ENCODE results near the gene CHST12.

Gene CHST12

DNA sequence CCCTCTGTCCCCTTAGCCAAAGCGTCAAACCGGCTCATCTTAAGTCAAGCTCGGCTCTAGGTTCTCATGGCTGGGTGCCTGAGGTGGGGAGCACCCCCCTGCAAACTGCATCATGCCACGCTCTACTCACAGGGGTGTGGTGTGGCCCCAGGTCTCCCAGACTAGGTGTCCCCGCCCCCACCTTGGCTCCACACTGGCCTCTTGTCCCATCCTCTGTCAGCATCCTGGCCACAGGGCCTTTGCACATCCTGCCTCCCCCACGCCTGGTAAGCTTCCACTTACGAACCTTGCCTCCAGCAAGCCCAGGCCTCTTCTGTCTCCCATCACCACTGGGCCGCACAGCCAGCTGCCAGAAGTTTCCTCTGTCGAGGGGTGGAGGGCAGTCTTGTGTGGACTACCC is 93.0 kb downstream of the CHST12 start:
- TF ChIP-seq EZH2phosphoT487 (IDR thresholded peaks at IDR 0.05; ENCODE audit: borderline replicate concordance, low read length): no peak
- TF ChIP-seq, protein P1, sequence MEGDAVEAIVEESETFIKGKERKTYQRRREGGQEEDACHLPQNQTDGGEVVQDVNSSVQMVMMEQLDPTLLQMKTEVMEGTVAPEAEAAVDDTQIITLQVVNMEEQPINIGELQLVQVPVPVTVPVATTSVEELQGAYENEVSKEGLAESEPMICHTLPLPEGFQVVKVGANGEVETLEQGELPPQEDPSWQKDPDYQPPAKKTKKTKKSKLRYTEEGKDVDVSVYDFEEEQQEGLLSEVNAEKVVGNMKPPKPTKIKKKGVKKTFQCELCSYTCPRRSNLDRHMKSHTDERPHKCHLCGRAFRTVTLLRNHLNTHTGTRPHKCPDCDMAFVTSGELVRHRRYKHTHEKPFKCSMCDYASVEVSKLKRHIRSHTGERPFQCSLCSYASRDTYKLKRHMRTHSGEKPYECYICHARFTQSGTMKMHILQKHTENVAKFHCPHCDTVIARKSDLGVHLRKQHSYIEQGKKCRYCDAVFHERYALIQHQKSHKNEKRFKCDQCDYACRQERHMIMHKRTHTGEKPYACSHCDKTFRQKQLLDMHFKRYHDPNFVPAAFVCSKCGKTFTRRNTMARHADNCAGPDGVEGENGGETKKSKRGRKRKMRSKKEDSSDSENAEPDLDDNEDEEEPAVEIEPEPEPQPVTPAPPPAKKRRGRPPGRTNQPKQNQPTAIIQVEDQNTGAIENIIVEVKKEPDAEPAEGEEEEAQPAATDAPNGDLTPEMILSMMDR (IDR thresholded peaks at IDR 0.05; ENCODE audit: low read depth, low read length, poor library complexity, severe bottlenecking): no peak
- no peak overlapping the region for H3K4me2 ChIP-seq (ENCODE audit: low read length)
- H3K9me2 ChIP-seq (replicated peaks; ENCODE audit: control insufficient read depth, low read length): no peaks in the 10 kb centered on the region

DNA sequence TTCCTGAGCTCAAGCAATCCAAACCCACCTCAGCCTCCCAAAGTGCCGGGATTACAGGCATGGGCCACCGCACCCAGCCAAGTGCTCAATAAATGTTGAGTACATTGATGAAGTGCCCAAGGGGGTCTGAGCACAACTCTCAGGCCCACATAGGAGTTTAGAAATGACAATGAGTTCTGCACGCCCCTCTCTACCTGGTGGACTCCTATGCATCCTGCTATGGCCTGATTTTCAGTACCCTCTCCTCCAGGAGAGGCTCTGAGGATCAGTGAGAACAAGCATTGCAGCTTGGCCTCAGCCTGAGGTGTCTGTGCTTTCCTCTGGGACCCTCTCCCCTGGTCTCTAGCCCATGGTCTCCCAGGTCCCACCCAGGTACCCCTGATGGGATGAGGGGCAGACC is 93.7 kb downstream of the CHST12 start:
- Histone ChIP-seq H3K27me3 (ENCODE audit: control insufficient read depth, low read length) (peaks cover 38% of the 10 kb centered on the region), H3K9me3 (ENCODE audit: control insufficient read depth, insufficient read depth, low read length) (no peaks in the 10 kb centered on the region), H3F3A (ENCODE audit: control insufficient read depth, insufficient read depth) (no peaks in the 10 kb centered on the region), H3K36me3 (ENCODE audit: control insufficient read depth, low read length) (no peaks in the 10 kb centered on the region), H3K9me2 (replicated peaks; ENCODE audit: control insufficient read depth, low read length) (no peaks in the 10 kb centered on the region), H3K27ac (ENCODE audit: low read depth, low read length) (no peak overlapping the region), H4K20me1 (ENCODE audit: control insufficient read depth, insufficient read depth, low read depth, low read length) (no peaks in the 10 kb centered on the region), H3K4me1 (ENCODE audit: control insufficient read depth, low read length) (no peaks in the 10 kb centered on the region), H3K4me2 (ENCODE audit: low read length) (no peak overlapping the region), H3K4me3 (ENCODE audit: low read length) (no peak overlapping the region), H3K79me2 (ENCODE audit: control insufficient read depth, low read length) (no peaks in the 10 kb centered on the region)
- TF ChIP-seq, protein P1 (IDR thresholded peaks at IDR 0.05; ENCODE audit: low read depth, low read length, poor library complexity, severe bottlenecking): no peak
- no peak for TF ChIP-seq EZH2phosphoT487 (IDR thresholded peaks at IDR 0.05; ENCODE audit: borderline replicate concordance, low read length)

More for the DNA sequence above, 93.0 kb downstream of the CHST12 start:
- no peaks in the 10 kb centered on the region for H3K36me3 ChIP-seq (ENCODE audit: control insufficient read depth, low read length)
- no peak overlapping the region for H3K27ac ChIP-seq (ENCODE audit: low read depth, low read length)
- no peaks in the 10 kb centered on the region for H3K4me1 ChIP-seq (ENCODE audit: control insufficient read depth, low read length)
- no peaks in the 10 kb centered on the region for H3F3A ChIP-seq (ENCODE audit: control insufficient read depth, insufficient read depth)
- no peaks in the 10 kb centered on the region for H3K79me2 ChIP-seq (ENCODE audit: control insufficient read depth, low read length)
- no peaks in the 10 kb centered on the region for H4K20me1 ChIP-seq (ENCODE audit: control insufficient read depth, insufficient read depth, low read depth, low read length)
- H3K4me3 ChIP-seq (ENCODE audit: low read length): no peak overlapping the region
- peaks cover 38% of the 10 kb centered on the region for H3K27me3 ChIP-seq (ENCODE audit: control insufficient read depth, low read length)
- H3K9me3 ChIP-seq (ENCODE audit: control insufficient read depth, insufficient read depth, low read length): no peaks in the 10 kb centered on the region

DNA sequence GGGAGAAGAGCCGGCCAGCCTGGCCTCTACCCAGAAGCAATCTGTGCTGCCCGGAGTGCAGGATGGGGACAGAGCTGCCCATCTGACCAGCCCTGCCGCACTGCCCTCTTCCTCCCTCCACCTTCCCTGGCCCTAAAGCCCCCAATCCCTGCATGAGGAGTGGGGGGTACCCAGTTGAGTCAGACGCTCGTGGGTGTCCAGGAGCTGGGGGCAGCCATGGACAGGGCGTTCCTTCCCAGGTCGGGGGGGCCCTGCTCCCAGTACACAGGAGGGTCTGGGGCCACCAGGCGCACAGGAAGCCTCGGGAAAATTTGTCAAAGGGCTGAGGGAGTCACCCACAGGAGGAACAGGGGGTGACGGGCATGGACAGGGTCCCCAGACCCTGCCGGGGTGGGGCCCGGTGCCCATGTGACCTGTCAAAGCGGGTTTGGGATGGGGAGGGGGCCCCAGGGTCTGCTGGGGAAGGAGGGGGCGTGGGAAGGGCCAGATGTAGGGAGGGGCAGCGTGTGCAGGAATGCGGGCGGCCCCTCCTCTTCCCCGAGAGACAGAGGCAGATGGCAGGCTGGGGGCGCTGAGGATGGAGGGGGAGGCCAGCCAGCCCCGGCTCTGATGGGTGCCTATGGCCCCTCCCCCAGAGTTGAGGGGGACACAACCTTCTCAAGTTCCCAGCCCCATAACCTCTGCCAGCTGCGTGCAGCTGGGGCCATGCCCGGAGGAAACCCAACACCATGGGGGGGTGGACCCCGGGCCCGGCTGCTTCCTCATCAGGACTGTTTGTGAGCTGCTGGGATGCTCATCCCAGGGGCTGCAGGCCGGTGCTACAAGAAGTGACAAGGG is 94.3 kb downstream of the CHST12 start:
- Histone ChIP-seq H4K20me1 (ENCODE audit: control insufficient read depth, insufficient read depth, low read depth, low read length) (no peaks in the 10 kb centered on the region), H3K27ac (ENCODE audit: low read depth, low read length) (no peak overlapping the region), H3K4me3 (ENCODE audit: low read length) (no peak overlapping the region), H3K9me2 (replicated peaks; ENCODE audit: control insufficient read depth, low read length) (no peaks in the 10 kb centered on the region), H3K4me1 (ENCODE audit: control insufficient read depth, low read length) (no peaks in the 10 kb centered on the region), H3K9me3 (ENCODE audit: control insufficient read depth, insufficient read depth, low read length) (no peaks in the 10 kb centered on the region), H3K4me2 (ENCODE audit: low read length) (no peak overlapping the region), H3F3A (ENCODE audit: control insufficient read depth, insufficient read depth) (no peaks in the 10 kb centered on the region), H3K27me3 (ENCODE audit: control insufficient read depth, low read length) (peaks cover 38% of the 10 kb centered on the region), H3K36me3 (ENCODE audit: control insufficient read depth, low read length) (no peaks in the 10 kb centered on the region), H3K79me2 (ENCODE audit: control insufficient read depth, low read length) (no peaks in the 10 kb centered on the region)
- TF ChIP-seq EZH2phosphoT487 (IDR thresholded peaks at IDR 0.05; ENCODE audit: borderline replicate concordance, low read length): no peak
- TF ChIP-seq, protein P1 (IDR thresholded peaks at IDR 0.05; ENCODE audit: low read depth, low read length, poor library complexity, severe bottlenecking): no peak
